Astrocyte (in vitro differentiated cells and primary cell): Measurements from ENCODE around the gene HSF2BP. TPM values are rescaled to one million over a fixed set of nuclear protein-coding genes. Genes with fewer than 3 reads are reported as not detected.
A peak's percentile ranks its signal among the peaks of the same experiment; 100 is the strongest.

Experiments
- DNase-seq: peaks from one replicate; pipeline ENCODE4 v3.0.0-alpha.2; 2010; ENCODE audit warnings: low read depth
- FAIRE-seq: peaks from 2 replicates; lab custom pipeline; 2011; peaks lifted over from hg19 to GRCh38; lab: Jason Lieb, UNC
- H2AFZ ChIP-seq: 2 replicates; pipeline ENCODE4 v1.6.0; 2012; ENCODE audit warnings: low read depth, low read length, inconsistent platforms
- H3K27ac ChIP-seq: 2 replicates; pipeline ENCODE4 v1.5.1; 2011; ENCODE audit warnings: low read depth, low read length, inconsistent platforms
- H3K27me3 ChIP-seq: 2 replicates; pipeline ENCODE4 v1.6.0; 2011; ENCODE audit warnings: low read length, inconsistent platforms; ENCODE audit not compliant: insufficient read depth
- H3K36me3 ChIP-seq: 2 replicates; pipeline ENCODE4 v1.5.1; 2011; ENCODE audit warnings: low read length, inconsistent platforms; ENCODE audit not compliant: insufficient read depth
- H3K4me1 ChIP-seq: 2 replicates; pipeline ENCODE4 v1.5.1; 2011; ENCODE audit warnings: low read length, inconsistent platforms; ENCODE audit not compliant: insufficient read depth
- H3K4me2 ChIP-seq: 2 replicates; pipeline ENCODE4 v1.6.0; 2012; ENCODE audit warnings: low read length, inconsistent platforms
- H3K4me3 ChIP-seq: 2 replicates; pipeline ENCODE4 v1.5.1; 2011; ENCODE audit warnings: low read depth, mild to moderate bottlenecking, low read length, inconsistent platforms; ENCODE audit not compliant: insufficient read depth
- H3K79me2 ChIP-seq: 2 replicates; pipeline ENCODE4 v1.6.0; 2012; ENCODE audit warnings: mild to moderate bottlenecking, low read length, inconsistent platforms; ENCODE audit not compliant: insufficient read depth
- H3K9ac ChIP-seq: 2 replicates; pipeline ENCODE4 v1.6.0; 2012; ENCODE audit warnings: mild to moderate bottlenecking, low read length, inconsistent platforms
- H3K9me3 ChIP-seq: 2 replicates; pipeline ENCODE4 v1.5.1; 2012; ENCODE audit warnings: low read depth, mild to moderate bottlenecking, low read length, inconsistent platforms; ENCODE audit not compliant: insufficient read depth
- H4K20me1 ChIP-seq: 2 replicates; pipeline ENCODE4 v1.6.0; 2012; ENCODE audit warnings: low read length, inconsistent platforms; ENCODE audit not compliant: insufficient read depth
- H3K27ac Mint-ChIP-seq: one replicate; pipeline ENCODE4 v1.8.0; 2021; ENCODE audit warnings: mild to moderate bottlenecking, mixed read lengths; ENCODE audit not compliant: unreplicated experiment
- H3K27me3 Mint-ChIP-seq: one replicate; pipeline ENCODE4 v1.8.0; 2021; ENCODE audit warnings: low read depth, mixed read lengths; ENCODE audit not compliant: unreplicated experiment
- H3K36me3 Mint-ChIP-seq: one replicate; pipeline ENCODE4 v1.8.0; 2021; ENCODE audit warnings: low read depth, mixed read lengths; ENCODE audit not compliant: unreplicated experiment
- H3K4me1 Mint-ChIP-seq: one replicate; pipeline ENCODE4 v1.8.0; 2021; ENCODE audit warnings: low read depth, mixed read lengths; ENCODE audit not compliant: unreplicated experiment
- H3K4me3 Mint-ChIP-seq: one replicate; pipeline ENCODE4 v1.8.0; 2021; ENCODE audit warnings: mild to moderate bottlenecking, moderate library complexity, mixed read lengths; ENCODE audit not compliant: unreplicated experiment
- H3K9me3 Mint-ChIP-seq: one replicate; pipeline ENCODE4 v1.8.0; 2021; ENCODE audit warnings: mild to moderate bottlenecking, mixed read lengths; ENCODE audit not compliant: unreplicated experiment
- CTCF ChIP-seq: IDR thresholded peaks from 2 replicates; pipeline ENCODE4 v1.5.1; 2011; ENCODE audit warnings: low read depth, mild to moderate bottlenecking, inconsistent platforms, low read length, moderate library complexity; ENCODE audit not compliant: insufficient read depth
- EZH2 ChIP-seq: IDR thresholded peaks from 2 replicates; pipeline ENCODE4 v1.6.1; 2012; ENCODE audit warnings: mild to moderate bottlenecking, low read length, inconsistent platforms; ENCODE audit not compliant: insufficient read depth
- total RNA-seq: library from RNA; stranded (reverse); gene quantifications from 2 replicates; pipeline ENCODE4 v1.2.1, GENCODE V29; 2021

The HSF2BP gene
- total RNA-seq, 1 donor from 2014 or later, result 3.2 TPM

- no peaks in the 10 kb centered on the region for H3K27me3 ChIP-seq
- TF ChIP-seq EZH2 (no peak), CTCF (no peak)
- Mint-ChIP-seq H3K27ac (peak overlapping the region; percentile 23), H3K4me3 (no peak overlapping the region), H3K27me3 (no peaks in the 10 kb centered on the region), H3K4me1 (peaks cover 12% of the 10 kb centered on the region), H3K9me3 (peaks cover 10% of the 10 kb centered on the region), H3K36me3 (peaks cover 16% of the 10 kb centered on the region)
- no peak overlapping the region for H3K27ac ChIP-seq
- no peak for DNase-seq
- H3K9ac ChIP-seq, result no peak overlapping the region
- H3K36me3 ChIP-seq, result no peaks in the 10 kb centered on the region
- FAIRE-seq, result no peak
- no peaks in the 10 kb centered on the region for H3K79me2 ChIP-seq
- H2AFZ ChIP-seq, result no peak overlapping the region
- H3K4me2 ChIP-seq, result no peak overlapping the region
- H3K4me3 ChIP-seq, result no peak overlapping the region
- no peaks in the 10 kb centered on the region for H3K9me3 ChIP-seq
- peaks cover 5% of the 10 kb centered on the region for H3K4me1 ChIP-seq
- no peaks in the 10 kb centered on the region for H4K20me1 ChIP-seq
Observed at GRCh38 chr21:43632373-43632905, 26.8 kb downstream of the HSF2BP start.

GRCh38 chr21:43631411-43632107 lies 27.7 kb downstream of the HSF2BP start:
- Histone ChIP-seq H3K9me3 (no peaks in the 10 kb centered on the region), H3K79me2 (no peaks in the 10 kb centered on the region), H3K4me3 (no peak overlapping the region), H2AFZ (no peak overlapping the region), H4K20me1 (no peaks in the 10 kb centered on the region), H3K4me2 (no peak overlapping the region), H3K27me3 (no peaks in the 10 kb centered on the region), H3K27ac (no peak overlapping the region), H3K9ac (no peak overlapping the region), H3K4me1 (peaks cover 5% of the 10 kb centered on the region), H3K36me3 (no peaks in the 10 kb centered on the region)
- H3K27me3 Mint-ChIP-seq, result no peaks in the 10 kb centered on the region
- no peak overlapping the region for H3K27ac Mint-ChIP-seq
- DNase-seq (no peak), FAIRE-seq (no peak)
- peaks cover 10% of the 10 kb centered on the region for H3K9me3 Mint-ChIP-seq
- H3K36me3 Mint-ChIP-seq, result peaks cover 16% of the 10 kb centered on the region
- no peak overlapping the region for H3K4me3 Mint-ChIP-seq
- H3K4me1 Mint-ChIP-seq, result peaks cover 12% of the 10 kb centered on the region
- TF ChIP-seq CTCF (no peak), EZH2 (no peak)

- H3K36me3 Mint-ChIP-seq, result peaks cover 16% of the 10 kb centered on the region
- H3K27ac ChIP-seq, result no peak overlapping the region
- no peak overlapping the region for H3K4me2 ChIP-seq
- H3K9ac ChIP-seq, result no peak overlapping the region
- no peaks in the 10 kb centered on the region for H3K9me3 ChIP-seq
- no peaks in the 10 kb centered on the region for H4K20me1 ChIP-seq
- H3K4me1 Mint-ChIP-seq, result peaks cover 5% of the 10 kb centered on the region
- no peak for DNase-seq
- H3K27me3 Mint-ChIP-seq, result no peaks in the 10 kb centered on the region
- H3K4me3 Mint-ChIP-seq, result no peak overlapping the region
- H3K9me3 Mint-ChIP-seq, result peaks cover 15% of the 10 kb centered on the region
- H3K27ac Mint-ChIP-seq, result no peak overlapping the region
- H3K79me2 ChIP-seq, result no peaks in the 10 kb centered on the region
- H3K4me3 ChIP-seq, result no peak overlapping the region
- TF ChIP-seq EZH2 (no peak), CTCF (no peak)
- no peaks in the 10 kb centered on the region for H3K4me1 ChIP-seq
- FAIRE-seq, result no peak
- no peaks in the 10 kb centered on the region for H3K36me3 ChIP-seq
- no peaks in the 10 kb centered on the region for H3K27me3 ChIP-seq
- no peak overlapping the region for H2AFZ ChIP-seq
Observed at GRCh38 chr21:43627527-43627926, 31.8 kb downstream of the HSF2BP start.
